ENCODE data around the gene CISH.

CISH gene

DNA sequence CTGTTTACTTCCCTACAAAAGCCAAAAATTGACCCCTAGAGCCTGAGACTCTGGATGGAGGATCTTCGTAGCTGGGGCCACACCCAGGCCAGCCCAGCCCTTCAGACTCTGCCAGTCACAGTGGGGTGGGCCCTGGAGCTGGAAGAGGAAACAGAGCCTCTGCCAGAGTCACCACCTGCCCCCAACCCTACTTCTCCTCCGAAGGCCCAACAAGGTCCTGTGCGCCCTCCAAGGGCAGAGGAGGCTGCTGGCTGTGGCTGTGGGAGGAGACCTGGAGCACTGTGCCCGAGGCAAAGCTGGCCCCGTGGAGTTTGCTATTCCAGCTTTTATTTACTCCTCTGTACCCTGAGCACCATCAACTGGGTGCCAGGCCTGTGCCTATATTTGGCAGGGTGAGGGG is 19.0 kb downstream of the CISH start:
- DNase-seq, result no peak

- DNase-seq, result no peak
Observed at GRCh38 chr3:50591196-50591741, 20.3 kb downstream of the CISH start.

DNA sequence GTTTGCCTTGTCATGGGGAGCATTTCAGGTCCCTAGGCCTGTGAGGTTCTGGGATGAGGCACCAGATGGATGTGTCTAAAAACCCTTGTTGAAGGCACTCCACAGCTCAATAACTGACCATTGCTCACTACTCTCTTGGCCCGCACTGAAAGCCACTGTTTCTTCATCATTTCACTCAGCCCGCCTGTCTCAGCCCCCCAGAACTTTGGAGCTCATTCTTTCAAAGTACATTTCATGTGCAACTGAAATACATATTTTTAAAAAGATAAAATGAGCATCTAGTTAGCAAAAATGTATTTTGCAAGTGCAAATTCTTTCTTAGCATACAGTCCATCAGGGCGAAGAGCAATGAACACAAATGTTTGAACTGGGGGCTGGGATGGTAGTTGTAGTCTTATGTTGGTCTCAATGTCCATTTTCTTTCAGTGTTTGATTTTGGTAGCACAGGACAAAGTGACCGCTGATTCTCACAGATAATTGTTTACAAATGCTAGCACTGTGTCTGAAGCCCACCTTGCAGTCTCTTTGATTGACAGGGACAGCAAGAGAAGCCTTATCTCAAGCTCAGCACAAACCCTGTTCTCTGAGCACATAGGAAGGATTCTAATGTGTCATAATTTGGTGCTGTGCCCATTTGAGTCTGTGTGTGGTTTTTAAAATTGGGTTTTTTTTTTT is 22.7 kb downstream of the CISH start:
- no peak for DNase-seq

DNA sequence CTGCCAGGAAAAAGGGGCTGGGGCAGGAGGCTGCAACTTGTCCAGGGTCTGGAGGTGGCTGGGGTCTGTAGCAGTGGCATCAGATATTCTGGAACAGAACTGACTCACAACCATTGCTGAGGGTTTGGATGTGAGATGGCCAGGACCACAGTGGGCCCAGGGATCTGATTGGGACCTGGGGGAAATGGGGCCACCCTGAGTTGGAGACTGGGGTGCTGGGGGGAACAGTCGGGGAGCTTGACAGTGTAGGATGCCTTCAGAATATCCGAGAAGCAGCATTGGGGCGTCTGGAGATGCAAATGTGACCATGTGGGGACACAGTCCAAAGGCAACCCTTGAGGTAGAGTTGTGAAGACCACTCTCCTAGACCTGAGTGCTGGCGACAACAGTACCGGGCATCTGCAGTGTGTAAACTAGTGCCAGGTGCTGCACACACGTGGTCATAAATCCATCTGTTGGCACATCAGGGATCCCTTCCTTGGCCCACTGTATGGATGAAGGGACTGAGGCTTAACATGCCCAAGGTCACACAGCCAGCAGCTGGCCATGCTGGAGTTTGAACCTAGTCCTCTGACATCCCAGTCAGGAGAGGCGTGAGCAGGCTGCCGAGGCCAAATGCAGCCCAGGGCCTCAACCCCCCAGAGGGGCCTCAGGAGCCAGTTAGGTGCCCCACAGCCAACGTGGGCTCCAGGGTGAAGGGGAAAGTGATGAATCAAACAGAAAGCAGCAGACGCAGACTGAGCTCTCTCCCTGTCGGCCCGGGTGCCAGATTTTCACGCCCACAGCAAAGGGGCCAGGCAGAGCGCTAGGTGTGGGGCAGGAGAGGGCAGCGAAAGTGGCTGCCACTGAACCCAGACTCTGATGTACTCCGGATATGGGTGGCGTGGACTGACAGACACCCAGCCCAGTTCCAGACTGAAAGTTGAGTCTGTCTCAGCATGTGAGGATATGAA is 23.5 kb downstream of the CISH start:
- no peak for DNase-seq

- DNase-seq, result no peak
Observed at GRCh38 chr3:50587373-50587772, 24.2 kb downstream of the CISH start.

GRCh38 chr3:50586763-50587070 is 24.9 kb downstream of the CISH start:
- no peak for DNase-seq

GRCh38 chr3:50585919-50586762 is 25.4 kb downstream of the CISH start:
- no peak for DNase-seq

- DNase-seq, result no peak
Observed at GRCh38 chr3:50584391-50584790, 27.2 kb downstream of the CISH start.

- no peak for DNase-seq
Observed at GRCh38 chr3:50583897-50584296, 27.7 kb downstream of the CISH start.

DNA sequence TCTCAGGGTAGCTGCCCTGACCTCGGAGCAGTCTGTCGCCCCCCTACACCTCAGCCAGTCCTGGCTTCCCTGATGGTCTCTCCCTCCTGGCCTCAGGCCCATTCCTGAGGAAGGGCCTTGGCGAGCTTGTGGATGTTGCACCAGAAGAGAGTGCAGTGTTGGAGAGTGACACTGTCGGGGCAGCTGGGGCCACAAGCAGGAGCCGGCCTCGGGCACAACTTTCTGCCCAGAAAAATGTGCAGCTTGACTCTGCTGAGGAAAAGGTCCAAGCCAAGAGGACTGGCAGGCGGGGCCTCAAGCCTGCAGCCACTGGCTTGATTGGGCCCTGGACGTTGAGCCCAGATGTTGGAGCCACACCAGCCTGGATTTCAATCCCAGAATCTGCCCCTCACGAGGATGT is 29.5 kb downstream of the CISH start:
- DNase-seq, result no peak

DNA sequence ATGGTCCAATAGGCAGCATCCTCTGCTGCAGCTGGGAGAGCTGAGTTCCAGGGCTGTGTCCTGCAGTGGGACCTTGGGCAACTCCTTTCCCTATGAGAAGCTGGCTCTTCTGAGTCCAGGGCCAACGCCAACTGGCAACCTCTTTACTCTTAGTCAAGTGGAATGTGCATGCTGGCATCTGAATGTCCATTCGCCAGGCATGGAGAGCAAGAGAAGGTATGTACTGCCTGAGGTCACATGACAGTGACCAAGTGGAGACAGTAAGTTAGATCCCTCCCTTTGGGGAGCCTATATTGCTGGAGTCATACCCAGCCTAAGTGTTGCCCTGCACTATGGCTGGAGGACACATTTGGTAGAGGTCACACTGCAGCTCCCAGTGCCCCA is 30.1 kb downstream of the CISH start:
- no peak for DNase-seq

DNA sequence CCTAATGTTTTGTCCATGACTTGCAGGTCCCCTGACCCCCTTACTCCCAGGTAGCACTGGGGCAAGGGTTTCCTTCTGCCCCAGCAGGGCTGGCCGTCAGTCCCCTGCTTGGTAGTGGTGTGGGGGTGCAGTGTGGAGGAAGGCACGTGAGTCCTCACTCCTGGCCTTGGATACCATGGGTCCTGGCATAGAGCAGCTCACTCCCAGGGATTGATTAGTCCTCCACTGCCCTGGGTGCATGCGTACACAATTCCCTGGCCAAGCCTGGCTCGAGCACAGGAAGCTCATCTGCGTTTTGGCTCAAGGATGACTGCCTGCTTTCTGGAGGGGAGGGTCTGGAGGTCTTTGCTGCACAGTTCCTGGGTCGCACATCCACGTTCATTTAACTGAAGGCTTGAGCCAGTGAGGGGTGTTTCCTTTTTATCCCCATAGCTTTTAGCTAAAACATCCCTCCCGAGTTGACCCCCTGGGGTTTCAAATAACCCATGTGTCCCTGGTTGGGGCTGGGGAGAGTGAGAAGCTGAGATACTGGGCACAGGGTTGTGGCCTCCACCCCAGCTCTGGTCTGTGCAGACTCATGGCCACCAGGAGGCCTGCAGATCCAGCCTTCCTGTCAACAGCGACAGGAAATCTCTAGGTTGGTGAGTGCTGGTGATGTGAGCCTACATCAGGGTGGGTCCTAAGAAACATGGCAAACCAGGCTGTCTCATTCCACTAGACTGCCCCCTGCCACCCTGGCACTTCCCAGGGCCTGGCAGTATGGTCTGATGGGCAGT is 30.7 kb downstream of the CISH start:
- no peak for DNase-seq

- no peak for DNase-seq
Observed at GRCh38 chr3:50577348-50577747, 34.2 kb downstream of the CISH start.

DNA sequence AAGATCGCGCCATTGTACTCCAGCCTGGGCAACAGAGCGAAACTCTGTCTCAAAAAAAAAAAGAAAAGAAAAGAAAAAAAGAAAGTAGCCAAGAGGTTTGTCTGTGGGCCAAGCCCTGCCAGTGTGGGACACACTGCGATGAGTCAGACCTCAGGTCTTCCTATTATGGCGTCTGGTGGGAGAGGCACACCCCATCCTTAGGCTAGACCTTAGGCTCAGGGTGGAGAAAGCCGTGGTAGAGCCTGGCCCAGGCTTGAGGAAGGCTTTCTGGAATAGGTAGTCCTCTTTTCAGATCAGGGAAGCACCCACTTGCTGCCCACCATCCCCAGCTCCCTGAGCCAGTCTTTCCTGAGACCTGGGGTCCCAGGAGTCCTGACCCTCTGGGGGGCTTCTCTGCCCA is 36.2 kb downstream of the CISH start:
- DNase-seq, result no peak

- DNase-seq, result no peak
Observed at GRCh38 chr3:50574444-50574831, 37.1 kb downstream of the CISH start.

GRCh38 chr3:50573566-50574443 is 37.8 kb downstream of the CISH start:
- no peak for DNase-seq

DNA sequence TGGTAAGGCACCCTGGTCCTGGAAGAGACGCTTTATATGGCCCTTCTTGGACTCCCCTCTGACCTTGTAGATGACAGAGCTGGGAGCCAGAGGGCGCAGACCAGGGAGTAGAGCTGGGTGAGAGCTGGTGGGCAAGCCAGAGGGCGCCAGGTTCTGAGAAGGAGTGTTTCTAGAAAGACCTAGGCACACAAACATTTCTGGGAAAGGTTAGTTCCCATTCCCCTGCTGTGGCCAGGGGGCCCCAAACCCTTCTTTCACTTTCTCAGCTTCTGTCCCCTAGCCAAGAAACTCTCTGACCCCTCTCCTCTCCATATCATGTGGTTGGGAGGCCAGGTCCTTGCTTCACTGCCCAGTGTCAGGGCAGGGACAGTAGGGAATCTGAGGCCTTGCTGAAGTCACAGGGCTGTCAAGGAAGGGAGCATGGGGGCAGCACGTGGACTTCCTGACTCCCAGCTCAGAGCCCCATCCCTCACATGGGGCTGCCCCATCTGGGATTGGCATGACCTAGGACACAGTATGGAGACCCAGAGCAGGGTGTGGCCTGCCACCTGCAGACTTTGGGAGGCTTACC is 38.7 kb downstream of the CISH start:
- no peak for DNase-seq

GRCh38 chr3:50572158-50572557 is 39.4 kb downstream of the CISH start:
- DNase-seq, result no peak

DNA sequence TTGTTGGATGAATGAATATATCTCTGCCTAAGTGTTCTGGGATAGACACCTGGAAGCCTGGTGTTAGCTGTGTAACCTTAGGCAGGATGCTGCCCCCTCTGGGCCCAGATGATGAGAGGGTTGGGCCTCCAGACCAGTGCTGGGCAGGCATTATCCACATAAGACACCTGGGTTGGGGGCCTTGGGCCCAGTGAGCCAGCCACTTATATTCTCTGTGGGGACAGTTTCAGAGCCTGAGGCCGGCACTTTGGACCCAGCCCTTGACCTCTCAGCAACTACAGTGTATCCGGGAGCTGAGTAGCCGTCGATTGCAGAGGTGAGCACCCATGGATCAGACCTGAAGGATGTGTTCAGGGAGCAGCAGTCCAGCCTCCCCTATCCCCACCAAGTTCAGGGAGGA is 40.1 kb downstream of the CISH start:
- DNase-seq, result no peak

DNA sequence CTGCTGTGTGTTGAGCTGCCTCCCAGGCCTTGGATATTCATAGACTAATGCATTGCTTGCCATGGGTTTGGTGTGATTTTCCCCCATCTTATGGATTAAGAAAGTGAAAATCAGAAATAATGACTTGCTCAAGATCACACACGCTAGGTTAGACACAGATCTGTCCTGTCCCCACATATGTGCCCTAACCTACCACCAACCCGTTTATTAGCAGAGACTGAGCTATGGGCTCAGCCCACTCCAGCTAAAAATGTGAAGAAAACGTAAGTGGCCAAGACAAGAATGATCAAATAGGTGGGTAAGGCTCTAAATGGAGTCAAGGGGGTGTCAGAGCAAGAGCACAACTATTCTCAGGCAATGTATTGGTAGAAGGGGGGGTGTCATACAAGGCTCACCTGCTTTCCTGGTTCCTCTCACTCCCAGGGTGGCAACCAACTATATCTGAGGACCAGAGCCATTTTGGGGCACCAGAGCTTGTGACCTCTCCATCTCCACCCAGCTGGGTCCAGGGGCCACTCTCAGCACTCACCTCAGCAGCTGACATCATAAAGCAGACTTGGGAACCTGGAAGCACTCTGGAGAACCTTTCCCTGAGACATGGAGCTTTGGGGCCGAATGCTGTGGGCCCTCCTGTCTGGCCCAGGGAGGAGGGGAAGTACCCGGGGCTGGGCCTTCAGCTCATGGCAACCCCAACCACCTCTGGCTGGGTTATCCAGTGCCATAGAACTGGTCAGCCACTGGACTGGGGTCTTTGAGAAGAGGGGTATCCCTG is 40.9 kb downstream of the CISH start:
- DNase-seq, result no peak
